HUES48 (cell line): Measurements from ENCODE around the gene NHEJ1.

ENCODE experiments used
- H3K27ac ChIP-seq: one replicate; pipeline ENCODE4 v1.7.0; 2013; ENCODE audit warnings: low read depth, low read length, inconsistent platforms
- H3K27me3 ChIP-seq: 2 replicates; pipeline ENCODE4 v1.6.1; 2013; ENCODE audit warnings: mild to moderate bottlenecking, low read length; ENCODE audit not compliant: control insufficient read depth, insufficient read depth
- H3K36me3 ChIP-seq: 2 replicates; pipeline ENCODE4 v1.6.1; 2013; ENCODE audit warnings: low read length; ENCODE audit not compliant: control insufficient read depth, insufficient read depth
- H3K4me1 ChIP-seq: 2 replicates; pipeline ENCODE4 v1.6.1; 2013; ENCODE audit warnings: mild to moderate bottlenecking, low read length; ENCODE audit not compliant: control insufficient read depth, insufficient read depth
- H3K4me3 ChIP-seq: 2 replicates; pipeline ENCODE4 v1.5.1; 2013; ENCODE audit warnings: mild to moderate bottlenecking, low read depth, low read length
- H3K9ac ChIP-seq: 2 replicates; pipeline ENCODE4 v1.6.1; 2013; ENCODE audit warnings: mild to moderate bottlenecking, low read depth, low read length, moderate library complexity
- H3K9me3 ChIP-seq: 2 replicates; pipeline ENCODE4 v1.6.1; 2013; ENCODE audit warnings: low read length; ENCODE audit not compliant: control insufficient read depth, insufficient read depth

The NHEJ1 gene

DNA sequence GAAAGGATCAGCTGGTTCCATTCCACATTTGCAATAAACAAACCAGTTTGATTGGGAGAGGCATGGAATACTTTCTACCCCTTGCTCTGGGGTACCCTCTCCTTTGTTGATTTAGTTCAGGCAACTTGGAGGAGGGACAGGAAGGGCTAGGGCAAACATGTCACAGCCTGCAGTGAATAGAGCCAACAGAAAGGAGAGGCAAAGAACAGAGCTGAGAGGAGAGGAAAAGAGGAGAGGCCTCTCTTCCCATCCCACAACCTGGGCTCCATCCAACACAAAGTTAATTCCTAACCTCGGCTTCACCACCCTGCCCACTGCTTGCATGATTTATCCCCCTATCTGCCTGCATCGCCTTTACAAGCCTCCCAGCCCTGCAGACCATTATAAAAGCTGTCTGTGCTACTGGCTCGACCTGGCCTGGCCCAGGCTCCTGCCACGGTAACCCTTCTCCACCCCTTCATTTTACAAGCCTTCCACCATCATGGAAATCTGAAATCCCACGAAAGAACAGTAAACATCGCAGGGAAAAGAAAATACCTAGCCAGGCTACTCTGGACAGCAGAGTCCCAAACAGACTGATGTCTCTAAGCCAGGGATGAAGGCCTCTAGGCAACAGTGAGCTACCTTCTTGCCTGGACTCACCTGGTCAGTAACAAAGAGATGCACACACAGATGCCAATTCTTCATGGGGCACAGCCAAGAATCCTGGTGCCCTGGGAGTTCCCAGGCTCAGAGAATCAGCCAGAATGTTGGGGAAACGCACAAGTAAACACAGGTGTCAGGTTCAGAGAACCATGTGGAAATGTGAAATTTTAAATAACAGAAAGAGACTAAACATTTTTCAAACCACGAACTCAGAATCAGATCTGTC, 43.6 kb downstream of the NHEJ1 start:
- Histone ChIP-seq H3K4me1 (no peaks in the 10 kb centered on the region), H3K27ac (no peak overlapping the region), H3K4me3 (no peak overlapping the region), H3K9ac (no peak overlapping the region), H3K27me3 (no peaks in the 10 kb centered on the region), H3K9me3 (no peaks in the 10 kb centered on the region), H3K36me3 (no peaks in the 10 kb centered on the region)

DNA sequence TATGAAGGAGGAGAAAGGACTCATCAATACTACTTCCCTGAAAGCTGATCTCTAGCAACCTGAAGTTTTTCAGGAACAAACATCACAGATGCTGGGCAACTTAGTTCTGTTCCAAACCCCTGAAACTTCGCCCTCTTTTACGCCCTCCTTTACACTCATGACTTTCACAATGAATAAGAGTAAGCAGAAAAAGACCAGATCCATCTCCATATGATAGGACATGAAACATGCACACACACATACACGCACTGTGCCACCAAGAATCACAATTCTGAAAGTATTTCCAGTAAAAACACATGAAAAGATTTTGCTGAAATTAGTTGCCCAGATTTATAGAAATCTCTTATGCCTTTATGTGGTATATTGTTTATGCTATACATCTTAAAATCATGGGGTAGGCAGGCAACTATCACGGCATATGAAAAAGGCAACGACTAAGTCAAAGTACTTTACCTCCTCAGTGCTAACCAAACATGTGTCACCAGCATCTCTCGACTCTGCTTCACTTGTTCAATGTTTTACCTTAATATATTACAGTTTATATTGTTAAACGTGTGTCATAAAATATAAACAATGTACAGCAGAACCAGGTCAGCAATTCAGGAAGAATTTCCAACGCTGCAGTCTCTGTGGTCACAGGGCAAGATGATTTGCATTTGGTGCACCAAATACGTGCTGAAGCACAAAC, 47.8 kb downstream of the NHEJ1 start:
- Histone ChIP-seq H3K4me1 (peaks cover 7% of the 10 kb centered on the region; the same call in 1 of the 2 replicates), H3K36me3 (no peaks in the 10 kb centered on the region), H3K4me3 (no peak overlapping the region), H3K27me3 (no peaks in the 10 kb centered on the region), H3K9me3 (no peaks in the 10 kb centered on the region), H3K9ac (no peak overlapping the region), H3K27ac (no peak overlapping the region)

DNA sequence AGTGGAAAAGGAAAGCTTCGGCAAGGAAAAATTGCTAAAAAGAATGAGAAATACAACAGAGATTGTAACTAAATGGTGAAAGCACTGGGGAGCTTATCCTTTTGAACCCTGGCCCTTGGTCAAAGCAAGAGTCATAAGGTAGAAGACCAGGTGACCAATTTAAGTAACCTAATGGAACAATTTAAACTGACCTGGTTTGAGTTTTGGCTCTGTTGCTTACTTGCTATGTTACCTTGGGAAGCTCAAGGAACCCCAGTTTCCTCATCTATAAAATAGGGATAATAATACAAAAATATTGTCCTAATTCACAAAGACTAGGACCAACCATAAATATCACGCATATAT, 48.6 kb downstream of the NHEJ1 start:
- Histone ChIP-seq H3K9me3 (no peaks in the 10 kb centered on the region), H3K27me3 (no peaks in the 10 kb centered on the region), H3K27ac (no peak overlapping the region), H3K36me3 (no peaks in the 10 kb centered on the region), H3K4me1 (peaks cover 7% of the 10 kb centered on the region; the same call in 1 of the 2 replicates), H3K4me3 (no peak overlapping the region), H3K9ac (no peak overlapping the region)

DNA sequence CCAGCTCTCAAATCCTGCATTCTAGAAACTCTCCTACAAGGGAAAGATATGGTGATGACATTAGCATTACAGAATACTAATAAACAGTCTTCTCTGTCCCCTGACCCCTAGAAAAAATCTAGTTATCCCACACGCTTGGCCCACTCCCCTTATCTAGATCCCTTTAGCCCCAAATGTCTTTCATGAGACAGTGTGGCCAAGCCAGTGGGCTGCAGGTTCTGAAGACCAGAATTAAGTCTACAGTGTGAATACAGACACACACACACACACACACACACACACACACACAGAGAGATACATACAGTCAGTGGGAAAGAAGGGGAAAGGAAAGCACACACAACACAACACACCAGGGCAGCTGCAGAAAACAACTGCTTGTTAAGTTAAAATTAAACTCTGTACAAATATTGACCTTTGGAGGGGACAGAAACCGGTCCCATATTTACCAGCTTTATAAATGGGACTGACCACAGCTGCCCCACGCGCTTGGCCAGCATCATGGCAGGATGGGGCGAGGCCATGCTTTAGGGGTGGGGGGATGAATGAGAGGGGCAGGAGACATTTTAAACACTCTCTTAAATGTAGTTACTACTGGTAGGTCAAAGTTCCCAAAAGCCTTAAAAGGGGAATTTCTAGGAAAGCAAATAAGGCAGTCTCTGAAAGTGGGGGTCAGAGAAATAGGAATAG, 49.1 kb downstream of the NHEJ1 start:
- H3K9ac ChIP-seq, result no peak overlapping the region
- H3K36me3 ChIP-seq, result no peaks in the 10 kb centered on the region
- no peak overlapping the region for H3K4me3 ChIP-seq
- no peak overlapping the region for H3K27ac ChIP-seq
- H3K9me3 ChIP-seq, result no peaks in the 10 kb centered on the region
- H3K27me3 ChIP-seq, result no peaks in the 10 kb centered on the region
- H3K4me1 ChIP-seq, result peaks cover 7% of the 10 kb centered on the region; the same call in 1 of the 2 replicates

DNA sequence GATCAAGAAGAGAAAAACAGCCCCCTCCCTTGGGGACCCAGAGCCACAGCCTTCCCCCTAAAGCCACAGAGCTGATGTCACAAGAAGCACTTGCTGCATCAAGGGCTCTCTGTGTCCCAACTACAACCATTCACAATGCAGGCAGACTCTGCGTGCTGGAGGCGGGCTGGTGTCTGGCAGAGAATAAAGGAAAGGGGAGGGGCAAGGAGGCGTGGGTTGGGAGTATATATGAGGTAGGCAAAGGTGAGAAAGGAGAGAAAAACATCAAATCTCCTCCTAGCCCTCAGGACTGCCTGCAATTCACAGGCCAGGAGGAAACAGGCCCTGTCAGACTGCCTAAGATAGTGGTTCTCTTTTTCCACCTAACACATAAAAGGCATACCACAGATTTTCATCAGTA, 51.1 kb downstream of the NHEJ1 start:
- Histone ChIP-seq H3K4me1 (peaks cover 7% of the 10 kb centered on the region; the same call in 1 of the 2 replicates), H3K4me3 (no peak overlapping the region), H3K27ac (no peak overlapping the region), H3K27me3 (no peaks in the 10 kb centered on the region), H3K36me3 (no peaks in the 10 kb centered on the region), H3K9ac (no peak overlapping the region), H3K9me3 (no peaks in the 10 kb centered on the region)

DNA sequence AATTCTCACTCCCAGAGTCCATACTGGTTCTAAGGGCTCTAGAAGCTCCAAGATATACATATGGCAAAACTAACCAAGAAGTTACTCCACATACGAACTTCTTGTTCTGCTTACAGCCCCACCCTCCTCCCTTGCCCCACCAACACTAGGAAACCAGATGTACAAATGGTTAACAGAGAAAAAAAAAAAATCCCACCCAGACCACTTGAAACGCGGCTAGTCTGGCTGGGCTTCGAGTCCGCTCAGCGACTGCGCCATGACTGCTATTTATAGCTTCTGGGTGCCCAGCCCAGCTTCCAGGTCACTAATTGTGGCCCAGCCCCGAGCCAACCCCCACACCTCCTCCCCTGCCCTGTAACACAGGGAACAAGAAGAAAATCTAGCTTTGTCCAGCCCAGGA, 52.9 kb downstream of the NHEJ1 start:
- H3K36me3 ChIP-seq, result no peaks in the 10 kb centered on the region
- H3K27ac ChIP-seq, result no peak overlapping the region
- H3K4me1 ChIP-seq, result peaks cover 7% of the 10 kb centered on the region; the same call in 1 of the 2 replicates
- H3K27me3 ChIP-seq, result no peaks in the 10 kb centered on the region
- H3K4me3 ChIP-seq, result no peak overlapping the region
- no peak overlapping the region for H3K9ac ChIP-seq
- no peaks in the 10 kb centered on the region for H3K9me3 ChIP-seq

DNA sequence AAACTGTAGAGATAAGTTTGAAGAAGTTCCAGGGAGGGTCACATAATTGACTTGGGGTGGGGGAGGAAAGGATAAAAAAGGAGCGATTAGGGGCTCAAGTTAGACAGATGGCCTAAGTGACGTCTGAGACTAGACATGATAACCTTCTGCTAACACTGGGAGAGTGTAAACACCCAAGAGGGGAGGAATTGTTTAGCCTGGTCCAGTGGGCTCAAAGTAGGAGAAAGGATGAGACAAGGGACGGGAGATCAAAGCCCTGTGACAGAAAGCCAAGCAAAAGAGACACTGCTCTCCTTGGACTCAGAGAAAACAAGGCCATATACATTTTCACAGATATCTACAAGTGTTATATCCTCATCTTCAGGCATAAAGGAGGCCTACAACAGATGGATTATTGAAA, 54.4 kb downstream of the NHEJ1 start:
- H3K36me3 ChIP-seq, result no peaks in the 10 kb centered on the region
- no peak overlapping the region for H3K4me3 ChIP-seq
- no peak overlapping the region for H3K27ac ChIP-seq
- peaks cover 7% of the 10 kb centered on the region; the same call in 1 of the 2 replicates for H3K4me1 ChIP-seq
- H3K27me3 ChIP-seq, result no peaks in the 10 kb centered on the region
- no peaks in the 10 kb centered on the region for H3K9me3 ChIP-seq
- H3K9ac ChIP-seq, result no peak overlapping the region

DNA sequence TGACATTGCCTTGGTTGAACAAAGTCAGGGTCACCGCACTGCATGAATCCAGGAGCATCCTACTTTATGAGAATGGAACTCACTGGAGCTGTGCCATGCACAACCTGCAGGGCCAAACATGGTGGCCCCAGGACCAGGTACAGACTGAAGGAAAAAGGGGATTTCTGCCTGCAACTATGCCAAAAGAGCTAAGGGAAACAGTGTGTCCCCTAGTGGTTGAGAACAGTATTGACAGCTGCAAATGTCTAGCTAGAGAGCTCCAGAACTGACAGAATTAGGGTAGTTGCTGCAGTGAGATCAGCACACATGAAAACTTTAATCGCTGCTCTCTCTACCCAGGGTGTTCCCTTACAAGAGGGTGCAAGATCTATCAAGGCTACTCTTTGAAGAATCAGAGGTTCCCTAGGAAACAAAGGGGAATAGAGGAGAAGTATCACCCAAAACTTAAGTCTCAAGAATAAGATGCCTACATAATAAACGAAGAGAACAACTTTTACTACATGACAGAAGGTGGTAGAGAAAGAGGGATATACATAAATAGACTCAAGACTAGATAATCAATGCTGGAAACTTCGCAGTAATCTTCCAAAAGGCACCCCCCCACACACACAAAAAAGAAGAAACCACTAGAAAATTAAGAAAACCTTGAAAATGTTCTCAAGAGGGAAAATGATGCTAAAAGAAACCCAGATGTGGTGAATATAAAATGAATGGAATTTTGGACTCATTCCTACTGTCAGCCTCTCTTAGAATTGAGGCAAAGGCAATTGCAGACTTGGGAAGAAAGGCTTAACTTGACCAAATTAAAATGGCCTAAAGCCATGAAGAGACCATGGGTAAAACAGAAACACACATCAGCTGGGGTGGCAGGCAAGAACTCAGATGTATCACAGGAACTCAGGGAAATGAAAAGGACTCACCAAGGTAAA, 56.2 kb downstream of the NHEJ1 start:
- Histone ChIP-seq H3K9me3 (no peaks in the 10 kb centered on the region), H3K36me3 (no peaks in the 10 kb centered on the region)

DNA sequence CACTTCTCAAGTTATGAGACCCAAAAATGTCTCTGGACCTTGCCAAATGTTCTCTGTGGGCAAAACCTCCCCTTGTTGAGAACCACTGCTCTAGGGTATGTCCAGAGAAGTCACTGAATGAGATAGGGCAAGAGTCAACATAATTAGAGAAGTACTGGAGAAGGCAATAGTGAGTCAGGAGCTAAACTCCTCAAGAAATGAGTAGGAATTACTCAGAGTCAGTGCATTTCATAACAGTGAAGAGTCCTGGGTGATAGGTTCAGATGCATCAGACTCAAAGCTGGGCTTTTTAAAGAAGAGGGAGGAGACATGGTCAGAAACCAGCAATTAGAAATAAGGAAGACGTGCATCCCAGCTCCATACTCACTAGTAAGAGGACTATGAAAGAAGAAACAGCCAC, 61.3 kb downstream of the NHEJ1 start:
- H3K36me3 ChIP-seq, result no peaks in the 10 kb centered on the region
- H3K9me3 ChIP-seq, result no peaks in the 10 kb centered on the region
- H3K4me1 ChIP-seq, result no peaks in the 10 kb centered on the region
- no peak overlapping the region for H3K9ac ChIP-seq
- H3K4me3 ChIP-seq, result no peak overlapping the region
- no peaks in the 10 kb centered on the region for H3K27me3 ChIP-seq
- no peak overlapping the region for H3K27ac ChIP-seq

More for the DNA sequence above, 56.2 kb downstream of the NHEJ1 start:
- Histone ChIP-seq H3K9ac (no peak overlapping the region), H3K4me3 (no peak overlapping the region), H3K27ac (no peak overlapping the region), H3K27me3 (no peaks in the 10 kb centered on the region), H3K4me1 (0 out of 2 replicates have a peak, but pooled peaks cover 3% of the 10 kb centered on the region)

DNA sequence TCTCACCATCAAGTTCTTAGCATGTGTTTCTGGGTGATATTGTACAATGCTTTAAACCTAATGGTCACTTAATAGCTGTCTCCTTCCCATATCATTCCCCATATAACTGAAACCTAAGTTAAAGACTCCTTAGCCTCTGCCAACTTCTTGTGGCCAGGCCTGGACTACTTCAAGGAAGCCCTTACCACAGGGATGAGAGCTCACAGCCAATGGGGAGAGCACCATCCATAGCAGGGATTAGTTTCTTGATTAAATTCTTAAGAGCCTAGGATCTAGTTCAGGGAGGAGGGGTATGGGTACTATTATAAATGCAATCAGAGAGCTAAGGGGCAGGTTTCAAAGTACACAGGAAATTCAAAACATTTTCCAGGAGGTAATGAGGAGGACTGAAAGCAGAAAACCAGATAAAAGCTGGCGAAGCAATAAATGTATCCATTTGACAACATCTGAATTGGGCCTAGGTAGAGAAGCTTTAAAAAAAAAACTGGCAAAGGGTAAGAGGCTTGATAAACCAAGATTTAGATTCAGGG, 65.1 kb downstream of the NHEJ1 start:
- Histone ChIP-seq H3K4me3 (no peak overlapping the region), H3K4me1 (no peaks in the 10 kb centered on the region; the same call in 1 of the 2 replicates), H3K36me3 (no peaks in the 10 kb centered on the region), H3K9me3 (no peaks in the 10 kb centered on the region), H3K9ac (no peak overlapping the region), H3K27me3 (no peaks in the 10 kb centered on the region), H3K27ac (no peak overlapping the region)
